Panc1 (cell line): Measurements from ENCODE around the gene DPP8.

Experiments used
- CTCF ChIP-seq: fragments of 450-650 bp; IDR thresholded peaks from 2 replicates; pipeline ENCODE4 v1.5.1; 2017; ENCODE audit warnings: mild to moderate bottlenecking
- TCF7L2 ChIP-seq: IDR thresholded peaks from 2 replicates; pipeline ENCODE4 v1.6.1; 2011; ENCODE audit warnings: mild to moderate bottlenecking, low read depth, low read length, inconsistent platforms

GRCh38 chr15:65393091-65393490 lies 124.4 kb downstream of the DPP8 start:
- TF ChIP-seq CTCF (no peak), TCF7L2 (no peak)
